Stimulated activated CD4-positive, alpha-beta T cell treated with anti-CD3 and anti-CD28 coated beads, TNF-alpha, amount 100 ng/mL, for 1 hour (primary cell): ENCODE results near the gene GATAD2B.
"Not testable (repeated sequence)": the region's sequence is repeated elsewhere in the genome, so short reads cannot be mapped to it uniquely, and the experiment has no call there.

Experiments used
- DNase-seq, 3 donors: peaks; one replicate each; pipeline ENCODE4 v3.0.0-alpha.2; 2020; ENCODE audit warnings: low read depth in 3 of 3, low spot score in 1 of 3

The GATAD2B gene

GRCh38 chr1:153844349-153844748 lies 78.4 kb downstream of the GATAD2B start:
- DNase-seq = not testable (repeated sequence)

GRCh38 chr1:153842006-153842471 lies 80.7 kb downstream of the GATAD2B start:
- DNase-seq = no peak

DNA sequence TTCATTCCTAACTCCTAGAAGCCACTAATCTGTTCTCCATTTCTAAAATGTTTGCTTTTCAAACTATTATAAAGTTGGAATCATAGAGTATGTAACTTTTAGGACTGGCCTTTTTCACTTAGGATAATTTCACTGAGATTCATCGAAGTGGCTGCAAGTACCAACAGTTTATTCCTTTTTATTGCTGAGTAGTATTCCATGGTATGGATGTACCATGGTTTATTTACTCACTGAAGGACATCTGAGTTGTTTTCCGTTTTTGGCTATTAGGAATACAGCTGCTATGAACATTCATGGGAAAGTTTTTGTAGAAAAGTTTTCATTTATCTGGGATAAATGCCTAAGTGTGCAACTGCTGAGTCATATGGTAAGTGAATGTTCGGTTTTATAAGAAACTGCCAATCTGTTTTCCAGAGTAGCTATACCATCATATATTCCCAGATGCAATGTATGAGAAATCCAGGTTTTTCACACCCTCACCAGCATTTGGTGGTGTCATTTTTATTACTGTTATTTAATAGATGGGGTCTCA lies 81.2 kb downstream of the GATAD2B start:
- DNase-seq = no peak

- not testable (repeated sequence) for DNase-seq
Observed at GRCh38 chr1:153840774-153841173, 82.0 kb downstream of the GATAD2B start.

- DNase-seq = not testable (repeated sequence)
Observed at GRCh38 chr1:153833968-153834367, 88.8 kb downstream of the GATAD2B start.

- no peak for DNase-seq
Observed at GRCh38 chr1:153833171-153833570, 89.6 kb downstream of the GATAD2B start.

- DNase-seq = no peak
Observed at GRCh38 chr1:153832293-153832692, 90.5 kb downstream of the GATAD2B start.

DNA sequence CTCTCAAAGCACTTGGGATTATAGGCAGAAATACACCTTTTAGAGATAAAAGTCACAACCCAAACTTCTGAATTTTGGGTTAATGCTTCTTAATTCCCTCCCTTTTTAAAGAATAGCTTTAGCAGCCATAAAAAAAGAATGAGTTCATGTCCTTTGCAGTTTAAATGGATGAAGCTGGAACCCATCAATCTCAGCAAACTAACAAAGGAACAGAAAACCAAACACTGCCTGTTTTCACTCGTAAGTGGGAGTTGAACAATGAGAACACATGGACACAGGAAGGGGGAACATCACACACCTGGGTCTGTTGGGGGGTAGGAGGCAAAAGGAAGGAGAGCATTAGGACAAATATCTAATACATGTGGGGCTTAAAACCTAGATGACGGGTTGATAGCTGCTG lies 91.7 kb downstream of the GATAD2B start:
- no peak for DNase-seq

GRCh38 chr1:153827168-153827964 lies 95.4 kb downstream of the GATAD2B start:
- DNase-seq = no peak

DNA sequence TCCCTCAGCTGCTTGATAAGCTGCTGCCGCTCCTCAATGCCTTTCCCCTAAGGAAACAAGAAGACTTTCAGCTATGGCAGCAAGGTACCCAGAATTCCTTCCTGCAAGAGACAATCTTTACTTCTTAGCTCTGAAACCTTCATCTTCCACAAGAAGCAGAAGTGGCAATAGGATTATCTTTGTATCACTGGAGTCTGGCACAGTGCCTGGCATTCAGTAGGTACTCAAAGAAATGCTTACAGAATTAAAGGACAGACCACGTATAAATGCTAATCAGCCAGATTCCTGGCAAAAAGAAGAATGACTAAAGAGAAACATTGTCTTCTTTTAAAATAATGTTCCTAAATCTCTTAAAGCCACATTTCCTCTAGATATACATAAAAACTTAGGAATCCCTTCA lies 103.9 kb downstream of the GATAD2B start:
- DNase-seq = no peak

DNA sequence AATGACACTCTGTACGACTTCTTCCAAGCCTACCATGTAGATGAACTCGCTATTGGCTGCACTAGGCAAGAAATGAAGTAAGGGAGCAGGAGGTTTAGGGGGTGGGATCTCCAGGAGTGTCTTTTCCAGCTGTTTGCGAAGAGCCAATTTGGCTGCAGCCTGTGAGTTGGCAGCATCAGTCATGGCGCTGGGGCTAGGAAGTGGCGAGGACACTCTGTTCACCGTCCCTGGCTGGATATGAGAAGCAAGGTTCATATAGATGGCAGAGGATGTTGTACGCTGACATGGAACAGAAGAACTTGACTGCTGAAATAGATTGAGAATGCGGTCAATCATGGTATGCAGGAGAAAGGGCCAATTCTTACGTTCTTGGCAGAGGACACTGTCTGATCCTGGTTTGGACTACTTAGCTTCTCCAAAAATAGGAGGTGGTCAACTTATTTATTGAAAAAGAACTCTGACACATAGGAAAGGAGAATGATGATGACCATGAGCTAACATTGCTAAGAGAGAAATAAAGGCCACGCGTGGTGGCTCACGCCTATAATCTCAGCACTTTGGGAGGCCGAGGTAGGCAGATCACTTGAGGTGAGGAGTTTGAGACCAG lies 106.4 kb downstream of the GATAD2B start:
- no peak for DNase-seq

- no peak for DNase-seq
Observed at GRCh38 chr1:153805886-153806719, 116.7 kb downstream of the GATAD2B start.

DNA sequence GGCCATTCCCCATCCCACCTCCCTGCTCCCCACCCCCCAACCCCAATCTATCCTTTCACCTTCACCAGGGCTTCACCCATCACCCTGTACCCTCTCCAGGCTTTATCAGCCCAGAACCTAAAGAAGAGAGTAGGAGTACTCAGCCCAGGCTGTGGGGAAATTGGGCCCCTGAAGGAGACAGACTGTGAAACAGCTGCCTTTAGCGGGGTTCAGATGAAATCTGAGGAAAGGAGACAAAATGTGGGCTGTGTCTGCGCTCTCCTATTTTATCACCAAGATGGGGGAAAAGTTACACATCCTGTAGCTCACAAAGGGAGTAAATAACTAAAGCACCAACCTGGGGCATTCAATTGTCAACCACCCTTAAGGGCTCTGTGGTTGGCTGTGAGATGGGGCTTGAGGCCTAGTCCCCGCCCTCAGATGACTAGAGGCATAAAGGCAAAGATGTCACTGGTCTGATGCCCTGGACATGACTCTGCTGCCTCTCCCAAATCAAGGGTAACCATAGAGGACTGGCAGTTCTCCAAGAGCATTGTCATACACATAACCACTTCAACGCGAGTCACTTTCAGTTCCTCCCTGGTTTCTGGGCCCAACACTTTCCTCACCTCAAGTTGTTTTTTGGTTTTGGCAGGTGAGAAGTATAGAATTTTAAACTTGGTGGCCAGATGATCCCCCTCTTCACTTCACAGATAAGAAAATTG lies 117.6 kb downstream of the GATAD2B start:
- peak in 2 of 3 donors; percentile 16 to 36 for DNase-seq

DNA sequence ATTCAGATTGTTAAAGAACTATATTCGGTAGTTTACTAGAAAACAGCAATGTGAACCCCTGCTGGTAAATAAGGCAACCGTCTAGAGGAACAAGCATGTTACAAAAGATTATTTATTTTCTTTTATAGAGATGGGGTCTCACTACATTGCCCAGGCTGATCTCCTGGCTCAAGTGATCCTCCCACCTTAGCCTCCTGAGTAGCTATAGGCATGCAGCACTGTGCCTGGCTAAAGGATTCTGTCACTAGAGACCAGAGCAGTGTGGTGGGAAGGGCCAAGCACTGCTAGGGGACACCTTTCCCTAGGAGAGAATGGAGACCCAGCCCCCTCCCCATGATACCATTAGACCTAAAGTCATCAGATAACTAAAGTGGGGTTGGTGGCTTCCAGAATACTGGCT lies 118.7 kb downstream of the GATAD2B start:
- DNase-seq = no peak

- no peak for DNase-seq
Observed at GRCh38 chr1:153803470-153804056, 119.2 kb downstream of the GATAD2B start.

DNA sequence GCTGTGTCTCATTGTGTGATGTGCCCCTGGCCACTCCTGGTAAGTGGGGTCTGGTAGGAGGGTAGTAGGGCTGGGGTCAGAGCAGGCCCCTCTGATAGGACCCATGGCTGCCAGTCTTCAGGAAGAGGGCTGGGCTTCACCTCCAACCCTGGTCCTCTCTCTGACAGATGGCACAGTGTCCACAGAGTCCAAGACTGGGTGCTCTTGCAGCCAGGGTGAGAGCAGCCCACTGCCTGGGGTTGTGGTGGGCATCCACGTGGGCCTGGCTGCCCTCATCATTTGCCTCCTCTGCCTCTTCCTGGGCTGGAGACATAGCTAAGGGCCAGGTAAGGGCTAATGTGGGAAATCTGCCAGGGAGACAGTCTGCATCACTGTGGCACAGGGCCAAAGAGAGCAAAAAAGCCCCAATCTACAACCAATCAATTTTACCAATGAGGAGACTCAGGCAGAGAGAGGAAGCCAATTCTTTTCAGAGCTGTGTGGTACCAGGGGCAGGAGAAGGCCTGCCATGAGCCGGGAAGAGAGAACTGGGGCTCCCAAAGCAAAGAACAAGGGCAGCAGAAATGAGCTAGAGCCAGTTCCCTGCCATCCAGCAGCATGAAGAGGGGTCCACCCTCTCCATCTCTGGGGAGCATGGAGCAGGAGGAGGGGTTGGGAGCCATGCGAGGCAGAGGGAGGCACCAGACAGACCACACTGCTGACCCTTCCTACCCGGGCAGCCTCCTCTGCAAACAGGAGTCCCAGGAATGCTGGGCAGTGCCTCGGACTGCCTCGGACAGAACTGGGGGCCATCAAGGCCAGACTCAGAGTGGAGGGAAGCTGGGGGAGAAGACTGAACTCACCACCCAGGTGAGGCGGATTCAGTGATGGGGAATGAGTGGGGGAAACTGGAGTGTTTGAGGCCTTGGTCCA lies 120.7 kb downstream of the GATAD2B start:
- DNase-seq = no peak

- no peak for DNase-seq
Observed at GRCh38 chr1:153801028-153801625, 121.6 kb downstream of the GATAD2B start.

- no peak for DNase-seq
Observed at GRCh38 chr1:153800516-153800915, 122.3 kb downstream of the GATAD2B start.
